CD4-positive, alpha-beta T cell treated with Interleukin-6 at 100 ng/mL for 8 hours (primary cell): Measurements from ENCODE around the gene VOPP1.

Experiments used
- DNase-seq: peaks from one replicate; pipeline ENCODE4 v3.0.0-alpha.2; 2020; ENCODE audit warnings: mixed read lengths, low spot score

VOPP1 gene

GRCh38 chr7:55582656-55583055 lies 10.4 kb upstream of the VOPP1 start:
- DNase-seq = peak; percentile 50

GRCh38 chr7:55576753-55577152 lies 4.5 kb upstream of the VOPP1 start:
- DNase-seq = no peak

GRCh38 chr7:55575733-55576132 lies 3.4 kb upstream of the VOPP1 start:
- DNase-seq = no peak

GRCh38 chr7:55575098-55575497 lies 2.8 kb upstream of the VOPP1 start:
- DNase-seq = no peak

GRCh38 chr7:55574051-55574717 lies 1.9 kb upstream of the VOPP1 start:
- peak; percentile 67 for DNase-seq

GRCh38 chr7:55573234-55573900 lies 1.1 kb upstream of the VOPP1 start:
- no peak for DNase-seq

- peak; percentile 63 for DNase-seq
Observed at GRCh38 chr7:55571511-55572377, 558 bp downstream of the VOPP1 start.

- DNase-seq = no peak
Observed at GRCh38 chr7:55570939-55571338, 1.4 kb downstream of the VOPP1 start.

GRCh38 chr7:55570218-55570873 lies 2.0 kb downstream of the VOPP1 start:
- DNase-seq = no peak

- no peak for DNase-seq
Observed at GRCh38 chr7:55569797-55570196, 2.5 kb downstream of the VOPP1 start.

- DNase-seq = no peak
Observed at GRCh38 chr7:55569269-55569663, 3.0 kb downstream of the VOPP1 start.

GRCh38 chr7:55568613-55569268 lies 3.6 kb downstream of the VOPP1 start:
- DNase-seq = no peak

- DNase-seq = no peak
Observed at GRCh38 chr7:55567571-55567970, 4.7 kb downstream of the VOPP1 start.

- DNase-seq = no peak
Observed at GRCh38 chr7:55565681-55566080, 6.6 kb downstream of the VOPP1 start.

GRCh38 chr7:55563596-55564325 lies 8.5 kb downstream of the VOPP1 start:
- DNase-seq = no peak

- DNase-seq = no peak
Observed at GRCh38 chr7:55561690-55562089, 10.6 kb downstream of the VOPP1 start.

- DNase-seq = no peak
Observed at GRCh38 chr7:55558962-55559920, 13.1 kb downstream of the VOPP1 start.

- DNase-seq = no peak
Observed at GRCh38 chr7:55557666-55558188, 14.6 kb downstream of the VOPP1 start.

- DNase-seq = no peak
Observed at GRCh38 chr7:55556492-55556891, 15.8 kb downstream of the VOPP1 start.

GRCh38 chr7:55556031-55556430 lies 16.3 kb downstream of the VOPP1 start:
- no peak for DNase-seq
